ENCODE data around the gene MAP2K5.

MAP2K5 gene

GRCh38 chr15:67715170-67715569 is 172.7 kb downstream of the MAP2K5 start:
- TF ChIP-seq CTCF (conservative IDR thresholded peaks at IDR 0.05) (no peak), ZFX (IDR thresholded peaks at IDR 0.05) (no peak)
- H3K27ac ChIP-seq, result no peak overlapping the region

GRCh38 chr15:67716171-67716570 is 173.7 kb downstream of the MAP2K5 start:
- H3K27ac ChIP-seq, result no peak overlapping the region
- TF ChIP-seq ZFX (IDR thresholded peaks at IDR 0.05) (no peak), CTCF (conservative IDR thresholded peaks at IDR 0.05) (no peak)

GRCh38 chr15:67717776-67718175 is 175.3 kb downstream of the MAP2K5 start:
- H3K27ac ChIP-seq, result no peak overlapping the region
- TF ChIP-seq ZFX (IDR thresholded peaks at IDR 0.05), result no peak
- no peak for TF ChIP-seq CTCF (conservative IDR thresholded peaks at IDR 0.05)

GRCh38 chr15:67719330-67719959 is 176.9 kb downstream of the MAP2K5 start:
- TF ChIP-seq CTCF (conservative IDR thresholded peaks at IDR 0.05) (no peak), ZFX (IDR thresholded peaks at IDR 0.05) (no peak)
- H3K27ac ChIP-seq, result no peak overlapping the region

- H3K27ac ChIP-seq, result no peak overlapping the region
- TF ChIP-seq ZFX (IDR thresholded peaks at IDR 0.05) (no peak), CTCF (conservative IDR thresholded peaks at IDR 0.05) (no peak)
Observed at GRCh38 chr15:67720556-67721175, 178.2 kb downstream of the MAP2K5 start.

GRCh38 chr15:67722030-67722817 is 179.7 kb downstream of the MAP2K5 start:
- no peak overlapping the region for H3K27ac ChIP-seq
- no peak for TF ChIP-seq ZFX (IDR thresholded peaks at IDR 0.05)
- TF ChIP-seq CTCF (conservative IDR thresholded peaks at IDR 0.05), result no peak
